GM23338 (cell line): ENCODE data around the gene CEP78.

Experiments used
- CREB1 ChIP-seq: fragments of 250-450 bp; sonication (Bioruptor Pico); IDR thresholded peaks from 2 replicates; pipeline ENCODE4 v1.5.0; 2020; ENCODE audit warnings: low read depth, mild to moderate bottlenecking, moderate library complexity
- CTCF ChIP-seq, 2 experiments: fragments of 200-600 bp in 1 of 2; sonication (generic) in 1 of 2; conservative IDR thresholded peaks; 2 replicates each; pipeline versions ENCODE4 v1.5.1 to v1.6.1; 2016 to 2017; ENCODE audit warnings: antibody characterized with exemption in 2 of 2, low read depth in 2 of 2, mild to moderate bottlenecking in 2 of 2, moderate library complexity in 1 of 2
- EZH2 ChIP-seq: fragments of 200-600 bp; sonication (generic); IDR thresholded peaks from one replicate; pipeline ENCODE4 v1.8.0; 2017; ENCODE audit warnings: antibody characterized with exemption, mild to moderate bottlenecking, low read depth; ENCODE audit not compliant: unreplicated experiment
- EZH2phosphoT487 ChIP-seq: fragments of 200-600 bp; sonication (generic); IDR thresholded peaks from one replicate; pipeline ENCODE4 v1.8.1; 2018; ENCODE audit warnings: antibody characterized with exemption; ENCODE audit not compliant: unreplicated experiment
- JUNB ChIP-seq: IDR thresholded peaks from one replicate; pipeline ENCODE4 v1.6.1; 2016; ENCODE audit warnings: antibody characterized with exemption; ENCODE audit not compliant: unreplicated experiment
- POLR2AphosphoS5 ChIP-seq: IDR thresholded peaks from 2 replicates; pipeline ENCODE4 v1.6.1; 2016; ENCODE audit warnings: antibody characterized with exemption, low read depth
- REST ChIP-seq: IDR thresholded peaks from one replicate; pipeline ENCODE4 v1.6.1; 2018; ENCODE audit warnings: antibody characterized with exemption; ENCODE audit not compliant: unreplicated experiment

GRCh38 chr9:78188594-78188993, 47.3 kb upstream of the CEP78 start:
- no peak for TF ChIP-seq CTCF (conservative IDR thresholded peaks at IDR 0.05; ENCODE audit: low read depth in 2 of 2)
- TF ChIP-seq JUNB = no peak
- TF ChIP-seq EZH2phosphoT487 = no peak
- TF ChIP-seq EZH2 = no peak
- no peak for TF ChIP-seq POLR2AphosphoS5
- TF ChIP-seq CREB1 = no peak
- TF ChIP-seq REST = no peak
